Nephron (organoid): ENCODE measurements around the gene STAB2.

ENCODE experiments used
- H3K27ac Mint-ChIP-seq, 3 experiments: 2 replicates each; pipeline ENCODE4 v1.8.0; 2020; ENCODE audit warnings: mixed read lengths in 3 of 3, mild to moderate bottlenecking in 2 of 3, moderate library complexity in 1 of 3
- H3K27me3 Mint-ChIP-seq: 2 replicates; pipeline ENCODE4 v1.8.0; 2021; ENCODE audit warnings: low read depth, mild to moderate bottlenecking, moderate library complexity, mixed read lengths
- H3K36me3 Mint-ChIP-seq: 2 replicates; pipeline ENCODE4 v1.8.0; 2020; ENCODE audit warnings: low read depth, mixed read lengths
- H3K4me1 Mint-ChIP-seq: 2 replicates; pipeline ENCODE4 v1.8.0; 2020; ENCODE audit warnings: mixed read lengths
- H3K4me3 Mint-ChIP-seq, 3 experiments: 2 replicates each; pipeline ENCODE4 v1.8.0; 2020; ENCODE audit warnings: mild to moderate bottlenecking in 3 of 3, mixed read lengths in 3 of 3, moderate library complexity in 2 of 3
- H3K9me3 Mint-ChIP-seq: 2 replicates; pipeline ENCODE4 v1.8.0; 2020; ENCODE audit warnings: mixed read lengths
- TF ChIP-seq, protein P1 (sequence below), 3 experiments: fragments of 200-600 bp; sonication (generic); IDR thresholded peaks; one replicate each; pipeline ENCODE4 v1.5.0; 2021; ENCODE audit warnings: antibody characterized with exemption in 3 of 3; ENCODE audit not compliant: unreplicated experiment in 3 of 3

STAB2 gene

DNA sequence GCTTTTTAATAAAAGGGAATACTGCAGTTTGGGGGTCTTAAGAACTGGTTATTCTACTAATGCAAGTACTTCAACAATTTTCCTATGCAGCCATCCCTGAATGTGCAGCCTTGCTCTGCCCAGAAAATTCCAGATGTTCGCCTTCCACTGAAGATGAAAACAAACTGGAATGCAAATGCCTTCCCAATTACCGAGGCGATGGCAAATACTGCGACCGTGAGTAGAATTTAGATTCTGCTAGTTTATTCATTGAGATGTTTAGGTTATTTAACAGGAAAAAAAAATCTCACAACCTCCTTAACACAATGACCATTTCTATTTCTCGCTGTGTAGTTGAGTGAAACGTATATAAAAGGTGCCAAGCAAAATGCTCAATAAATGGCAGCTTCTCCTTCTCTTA lies 49.9 kb downstream of the STAB2 start:
- H3K27me3 Mint-ChIP-seq, result peaks cover 1% of the 10 kb centered on the region
- no peaks in the 10 kb centered on the region for H3K36me3 Mint-ChIP-seq
- peaks cover 2% of the 10 kb centered on the region for H3K9me3 Mint-ChIP-seq
- no peaks in the 10 kb centered on the region for H3K4me1 Mint-ChIP-seq
- H3K4me3 Mint-ChIP-seq, result no peak overlapping the region
- H3K27ac Mint-ChIP-seq, result no peak overlapping the region
- TF ChIP-seq, protein P1, sequence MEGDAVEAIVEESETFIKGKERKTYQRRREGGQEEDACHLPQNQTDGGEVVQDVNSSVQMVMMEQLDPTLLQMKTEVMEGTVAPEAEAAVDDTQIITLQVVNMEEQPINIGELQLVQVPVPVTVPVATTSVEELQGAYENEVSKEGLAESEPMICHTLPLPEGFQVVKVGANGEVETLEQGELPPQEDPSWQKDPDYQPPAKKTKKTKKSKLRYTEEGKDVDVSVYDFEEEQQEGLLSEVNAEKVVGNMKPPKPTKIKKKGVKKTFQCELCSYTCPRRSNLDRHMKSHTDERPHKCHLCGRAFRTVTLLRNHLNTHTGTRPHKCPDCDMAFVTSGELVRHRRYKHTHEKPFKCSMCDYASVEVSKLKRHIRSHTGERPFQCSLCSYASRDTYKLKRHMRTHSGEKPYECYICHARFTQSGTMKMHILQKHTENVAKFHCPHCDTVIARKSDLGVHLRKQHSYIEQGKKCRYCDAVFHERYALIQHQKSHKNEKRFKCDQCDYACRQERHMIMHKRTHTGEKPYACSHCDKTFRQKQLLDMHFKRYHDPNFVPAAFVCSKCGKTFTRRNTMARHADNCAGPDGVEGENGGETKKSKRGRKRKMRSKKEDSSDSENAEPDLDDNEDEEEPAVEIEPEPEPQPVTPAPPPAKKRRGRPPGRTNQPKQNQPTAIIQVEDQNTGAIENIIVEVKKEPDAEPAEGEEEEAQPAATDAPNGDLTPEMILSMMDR (IDR thresholded peaks at IDR 0.05; ENCODE audit: unreplicated experiment in 3 of 3), result no peak

DNA sequence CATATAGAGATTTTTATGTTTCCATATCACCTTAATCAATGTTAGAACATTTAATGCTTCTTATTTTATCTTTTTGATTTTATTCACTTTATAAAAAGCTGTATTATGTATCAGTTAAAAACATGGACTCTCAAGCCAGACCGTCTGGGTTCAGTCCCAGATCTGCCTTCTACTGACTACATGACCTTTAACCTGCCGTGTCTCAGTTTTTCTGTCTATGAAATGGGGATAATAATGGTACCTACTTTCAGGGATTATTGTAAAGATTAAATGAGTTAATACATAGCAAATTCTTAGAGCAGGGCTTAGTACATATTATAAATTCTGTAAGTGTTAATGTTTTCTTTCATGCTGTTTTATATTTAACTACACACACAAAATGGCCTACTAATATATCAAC lies 50.4 kb downstream of the STAB2 start:
- no peaks in the 10 kb centered on the region for H3K27me3 Mint-ChIP-seq
- H3K27ac Mint-ChIP-seq, result no peak overlapping the region

DNA sequence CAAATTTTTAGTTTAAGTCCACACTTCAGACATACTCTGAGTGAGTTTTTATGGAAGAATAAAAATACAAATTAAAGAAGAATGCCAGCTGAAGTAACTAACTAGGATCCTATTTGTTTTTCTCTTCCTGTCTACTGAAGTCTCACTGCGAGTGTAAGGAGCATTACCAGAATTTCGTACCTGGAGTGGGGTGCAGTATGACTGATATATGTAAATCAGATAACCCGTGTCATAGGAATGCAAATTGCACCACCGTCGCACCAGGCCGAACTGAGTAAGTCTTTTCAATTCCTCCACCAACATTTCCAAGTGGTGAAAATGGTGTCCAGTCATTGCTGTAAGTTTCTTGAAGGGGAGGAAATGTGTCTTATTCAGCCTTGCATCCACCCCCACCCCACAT lies 52.9 kb downstream of the STAB2 start:
- no peaks in the 10 kb centered on the region for H3K36me3 Mint-ChIP-seq
- H3K9me3 Mint-ChIP-seq, result no peaks in the 10 kb centered on the region
- no peaks in the 10 kb centered on the region for H3K27me3 Mint-ChIP-seq
- H3K27ac Mint-ChIP-seq, result no peak overlapping the region
- TF ChIP-seq, protein P1 (IDR thresholded peaks at IDR 0.05; ENCODE audit: unreplicated experiment in 3 of 3), result no peak
- H3K4me1 Mint-ChIP-seq, result no peaks in the 10 kb centered on the region
- no peak overlapping the region for H3K4me3 Mint-ChIP-seq

More for the DNA sequence above, 50.4 kb downstream of the STAB2 start:
- Mint-ChIP-seq H3K36me3 (no peaks in the 10 kb centered on the region), H3K4me1 (no peaks in the 10 kb centered on the region), H3K9me3 (no peaks in the 10 kb centered on the region), H3K4me3 (no peak overlapping the region)
- TF ChIP-seq, protein P1 (IDR thresholded peaks at IDR 0.05; ENCODE audit: unreplicated experiment in 3 of 3), result no peak

DNA sequence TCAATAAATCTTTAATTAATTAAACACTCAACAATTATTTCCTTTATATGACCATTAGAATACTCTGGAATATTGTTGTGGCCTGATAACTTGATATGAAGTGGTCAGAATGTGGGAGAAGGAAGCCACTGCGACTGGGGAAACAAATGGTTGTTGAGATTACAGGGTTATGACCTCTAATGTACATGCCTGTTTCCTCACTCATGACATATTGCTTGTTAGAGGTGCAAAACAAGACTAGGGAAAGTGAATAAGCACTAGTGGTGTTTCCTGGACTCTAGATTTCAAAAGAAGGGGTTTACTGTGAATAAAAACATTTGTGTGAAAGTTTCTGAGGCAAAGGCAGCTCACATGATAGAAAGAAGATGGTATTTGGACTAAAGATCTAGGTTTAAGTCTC lies 53.3 kb downstream of the STAB2 start:
- no peaks in the 10 kb centered on the region for H3K9me3 Mint-ChIP-seq
- no peaks in the 10 kb centered on the region for H3K27me3 Mint-ChIP-seq
- H3K36me3 Mint-ChIP-seq, result no peaks in the 10 kb centered on the region
- TF ChIP-seq, protein P1 (IDR thresholded peaks at IDR 0.05; ENCODE audit: unreplicated experiment in 3 of 3), result no peak
- H3K4me3 Mint-ChIP-seq, result no peak overlapping the region
- H3K27ac Mint-ChIP-seq, result no peak overlapping the region
- no peaks in the 10 kb centered on the region for H3K4me1 Mint-ChIP-seq

DNA sequence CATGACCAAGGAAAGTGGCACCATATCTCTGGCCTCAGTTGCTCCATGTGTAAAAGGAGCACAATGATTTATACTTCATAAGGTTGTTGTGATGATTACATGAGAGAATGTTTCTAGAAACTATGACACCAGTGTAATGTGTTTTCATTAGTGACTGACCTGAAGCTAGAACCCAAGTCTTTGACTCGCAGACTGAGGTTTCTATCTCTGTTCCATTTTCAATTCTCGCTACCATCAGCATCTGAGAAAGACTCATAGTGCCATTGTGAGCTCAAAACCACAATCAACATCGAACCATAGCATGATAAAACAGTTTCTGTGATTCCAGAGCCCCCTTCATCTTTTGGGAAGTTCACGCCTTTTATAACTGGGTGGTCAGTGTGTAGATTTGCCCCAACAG lies 53.8 kb downstream of the STAB2 start:
- Mint-ChIP-seq H3K36me3 (no peaks in the 10 kb centered on the region), H3K27ac (no peak overlapping the region), H3K27me3 (no peaks in the 10 kb centered on the region), H3K9me3 (no peaks in the 10 kb centered on the region), H3K4me1 (no peaks in the 10 kb centered on the region), H3K4me3 (no peak overlapping the region)
- TF ChIP-seq, protein P1 (IDR thresholded peaks at IDR 0.05; ENCODE audit: unreplicated experiment in 3 of 3), result no peak

DNA sequence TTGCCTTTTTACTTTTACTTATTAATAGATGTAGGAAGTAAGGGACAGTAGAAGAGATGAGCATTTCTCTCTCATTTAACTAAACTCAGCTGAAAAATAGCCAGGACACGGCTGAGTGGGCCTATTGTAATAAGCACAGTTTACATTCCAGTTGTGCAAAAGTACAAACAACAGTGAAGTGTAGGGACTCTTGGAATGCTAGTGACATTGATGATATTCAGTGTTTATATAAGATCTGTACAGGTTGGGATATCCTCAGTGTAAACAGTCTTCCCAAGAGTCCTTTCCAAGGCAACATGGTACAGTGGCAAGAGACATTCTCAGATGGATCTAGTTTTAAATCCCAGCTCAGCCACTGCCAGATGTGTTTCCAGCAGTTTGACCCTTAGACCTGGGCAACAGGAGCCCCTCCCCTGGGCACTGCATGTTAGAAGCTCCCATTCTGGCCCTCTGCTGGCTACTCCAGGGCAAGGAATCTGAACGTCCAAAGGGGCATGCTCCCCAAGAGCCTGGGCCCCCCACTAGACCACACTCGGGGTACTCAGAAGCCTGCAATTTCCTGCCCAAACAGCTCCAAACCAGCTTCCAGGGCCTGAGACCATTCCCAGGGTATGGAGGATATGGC lies 55.3 kb downstream of the STAB2 start:
- H3K4me3 Mint-ChIP-seq, result no peak overlapping the region
- H3K9me3 Mint-ChIP-seq, result no peaks in the 10 kb centered on the region
- H3K4me1 Mint-ChIP-seq, result peaks cover 5% of the 10 kb centered on the region

More for the DNA sequence above, 55.3 kb downstream of the STAB2 start:
- Mint-ChIP-seq H3K27ac (no peak overlapping the region), H3K27me3 (no peaks in the 10 kb centered on the region), H3K36me3 (no peaks in the 10 kb centered on the region)
- TF ChIP-seq, protein P1 (IDR thresholded peaks at IDR 0.05; ENCODE audit: unreplicated experiment in 3 of 3), result no peak
